Activated T-cell treated with anti-CD3 and anti-CD28 coated beads, Interleukin-2, amount 50 U/mL, for 72 hours (primary cell): ENCODE measurements around the gene SHROOM3. TPM values are rescaled to one million over a fixed set of nuclear protein-coding genes. Genes with fewer than 3 reads are reported as not detected.

Experiments used
- ATAC-seq, 2 donors: fragments of 150-1000 bp; cut with Tn5 transposase; replicated peaks in 1 of 2; 2 replicates each; pipeline ENCODE4 v1.10.0; 2021; ENCODE audit warnings: moderate library complexity in 2 of 2, mild to moderate bottlenecking in 1 of 2
- DNase-seq, 2 donors: peaks; one replicate each; pipeline ENCODE4 v3.0.0; 2021 to 2022; ENCODE audit warnings: mixed read lengths in 1 of 2
- H3K27ac Mint-ChIP-seq: one replicate; pipeline ENCODE4 v1.8.0; 2022; ENCODE audit warnings: mild to moderate bottlenecking, moderate library complexity, mixed read lengths
- H3K27me3 Mint-ChIP-seq: one replicate; pipeline ENCODE4 v1.8.0; 2022; ENCODE audit warnings: low read depth, mixed read lengths
- H3K36me3 Mint-ChIP-seq, 2 donors: one replicate each; pipeline ENCODE4 v1.8.0; 2022; ENCODE audit warnings: mixed read lengths in 2 of 2, mild to moderate bottlenecking in 1 of 2; ENCODE audit not compliant: insufficient read depth in 2 of 2
- H3K4me1 Mint-ChIP-seq: one replicate; pipeline ENCODE4 v1.8.0; 2022; ENCODE audit warnings: low read depth, mixed read lengths
- H3K4me3 Mint-ChIP-seq, 2 donors: one replicate each; pipeline ENCODE4 v1.8.0; 2022; ENCODE audit warnings: mild to moderate bottlenecking in 2 of 2, mixed read lengths in 2 of 2, moderate library complexity in 2 of 2
- H3K9me3 Mint-ChIP-seq, 2 donors: one replicate each; pipeline ENCODE4 v1.8.0; 2022; ENCODE audit warnings: mixed read lengths in 2 of 2
- total RNA-seq, 2 donors: library from RNA; stranded (reverse); gene quantifications; one replicate each; pipeline ENCODE4 v1.2.3, GENCODE V29; 2022

Gene SHROOM3
- total RNA-seq, 2 donors from 2014 or later: 0.09 to 0.10 TPM

GRCh38 chr4:76626686-76627465 is 191.8 kb downstream of the SHROOM3 start:
- Mint-ChIP-seq H3K36me3 (no peaks in the 10 kb centered on the region), H3K27me3 (peaks cover 51% of the 10 kb centered on the region), H3K4me1 (no peaks in the 10 kb centered on the region), H3K9me3 (no peaks in the 10 kb centered on the region), H3K4me3 (no peak overlapping the region), H3K27ac (no peak overlapping the region)
- ATAC-seq: no peak
- DNase-seq: no peak

- H3K27ac Mint-ChIP-seq: no peak overlapping the region
- no peak overlapping the region for H3K4me3 Mint-ChIP-seq
- no peaks in the 10 kb centered on the region for H3K9me3 Mint-ChIP-seq
- no peaks in the 10 kb centered on the region for H3K36me3 Mint-ChIP-seq
- peaks cover 55% of the 10 kb centered on the region for H3K27me3 Mint-ChIP-seq
- no peaks in the 10 kb centered on the region for H3K4me1 Mint-ChIP-seq
- ATAC-seq (no peak), DNase-seq (no peak)
These were observed 193.2 kb downstream of the SHROOM3 start for GRCh38 chr4:76628251-76628650.

- H3K27ac Mint-ChIP-seq: no peak overlapping the region
- H3K36me3 Mint-ChIP-seq: no peaks in the 10 kb centered on the region
- peaks cover 42% of the 10 kb centered on the region for H3K27me3 Mint-ChIP-seq
- no peaks in the 10 kb centered on the region for H3K9me3 Mint-ChIP-seq
- DNase-seq: no peak
- H3K4me3 Mint-ChIP-seq: no peak overlapping the region
- no peak for ATAC-seq
- no peaks in the 10 kb centered on the region for H3K4me1 Mint-ChIP-seq
These were observed 195.7 kb downstream of the SHROOM3 start for GRCh38 chr4:76630741-76631140.

- H3K27ac Mint-ChIP-seq: no peak overlapping the region
These were observed 199.2 kb downstream of the SHROOM3 start for GRCh38 chr4:76634220-76634619.

GRCh38 chr4:76637712-76638361 is 202.8 kb downstream of the SHROOM3 start:
- no peak overlapping the region for H3K4me3 Mint-ChIP-seq
- no peaks in the 10 kb centered on the region for H3K9me3 Mint-ChIP-seq
- H3K36me3 Mint-ChIP-seq: no peaks in the 10 kb centered on the region
- ATAC-seq: no peak
- H3K27ac Mint-ChIP-seq: no peak overlapping the region
- no peak for DNase-seq
- peaks cover 32% of the 10 kb centered on the region for H3K27me3 Mint-ChIP-seq
- no peaks in the 10 kb centered on the region for H3K4me1 Mint-ChIP-seq

More at GRCh38 chr4:76634220-76634619, 199.2 kb downstream of the SHROOM3 start:
- Mint-ChIP-seq H3K9me3 (no peaks in the 10 kb centered on the region), H3K4me1 (no peaks in the 10 kb centered on the region), H3K36me3 (no peaks in the 10 kb centered on the region), H3K27me3 (peaks cover 29% of the 10 kb centered on the region), H3K4me3 (no peak overlapping the region)
- DNase-seq (no peak), ATAC-seq (no peak)

GRCh38 chr4:76639288-76639687 is 204.3 kb downstream of the SHROOM3 start:
- Mint-ChIP-seq H3K9me3 (no peaks in the 10 kb centered on the region), H3K4me1 (no peaks in the 10 kb centered on the region), H3K27ac (no peak overlapping the region), H3K36me3 (no peaks in the 10 kb centered on the region), H3K27me3 (peaks cover 32% of the 10 kb centered on the region), H3K4me3 (no peak overlapping the region)
- ATAC-seq (no peak), DNase-seq (no peak)

- Mint-ChIP-seq H3K36me3 (no peaks in the 10 kb centered on the region), H3K9me3 (no peaks in the 10 kb centered on the region), H3K27me3 (peaks cover 35% of the 10 kb centered on the region), H3K4me3 (no peak overlapping the region), H3K4me1 (no peaks in the 10 kb centered on the region), H3K27ac (no peak overlapping the region)
- ATAC-seq: no peak
- DNase-seq: no peak
These were observed 205.4 kb downstream of the SHROOM3 start for GRCh38 chr4:76640353-76640910.

- DNase-seq (no peak), ATAC-seq (no peak)
- H3K9me3 Mint-ChIP-seq: no peaks in the 10 kb centered on the region
- H3K4me1 Mint-ChIP-seq: no peaks in the 10 kb centered on the region
- no peaks in the 10 kb centered on the region for H3K36me3 Mint-ChIP-seq
- H3K27ac Mint-ChIP-seq: no peak overlapping the region
- no peak overlapping the region for H3K4me3 Mint-ChIP-seq
- H3K27me3 Mint-ChIP-seq: peaks cover 43% of the 10 kb centered on the region
These were observed 206.3 kb downstream of the SHROOM3 start for GRCh38 chr4:76641351-76641750.

GRCh38 chr4:76641758-76642157 is 206.7 kb downstream of the SHROOM3 start:
- Mint-ChIP-seq H3K4me3 (no peak overlapping the region), H3K27ac (no peak overlapping the region), H3K27me3 (peaks cover 47% of the 10 kb centered on the region), H3K9me3 (no peaks in the 10 kb centered on the region), H3K36me3 (no peaks in the 10 kb centered on the region), H3K4me1 (no peaks in the 10 kb centered on the region)
- ATAC-seq: no peak
- DNase-seq: no peak

GRCh38 chr4:76644831-76645485 is 209.9 kb downstream of the SHROOM3 start:
- Mint-ChIP-seq H3K27ac (no peak overlapping the region), H3K9me3 (no peaks in the 10 kb centered on the region), H3K4me1 (no peaks in the 10 kb centered on the region), H3K4me3 (no peak overlapping the region), H3K27me3 (peaks cover 51% of the 10 kb centered on the region), H3K36me3 (peaks cover 0 to 2% of the 10 kb centered on the region in 2 donors)
- DNase-seq (no peak), ATAC-seq (no peak)

GRCh38 chr4:76649086-76649485 is 214.1 kb downstream of the SHROOM3 start:
- no peak for ATAC-seq
- Mint-ChIP-seq H3K4me3 (no peak overlapping the region), H3K27me3 (peaks cover 29% of the 10 kb centered on the region), H3K4me1 (no peaks in the 10 kb centered on the region), H3K36me3 (peaks cover 0 to 2% of the 10 kb centered on the region in 2 donors), H3K9me3 (peaks cover 0 to 2% of the 10 kb centered on the region in 2 donors), H3K27ac (no peak overlapping the region)
- no peak for DNase-seq

- Mint-ChIP-seq H3K36me3 (peaks cover 0 to 2% of the 10 kb centered on the region in 2 donors), H3K27ac (no peak overlapping the region), H3K9me3 (peaks cover 0 to 2% of the 10 kb centered on the region in 2 donors), H3K4me3 (no peak overlapping the region), H3K4me1 (no peaks in the 10 kb centered on the region), H3K27me3 (peaks cover 17% of the 10 kb centered on the region)
- ATAC-seq (no peak), DNase-seq (no peak)
These were observed 216.6 kb downstream of the SHROOM3 start for GRCh38 chr4:76651616-76652015.

- H3K4me3 Mint-ChIP-seq: no peak overlapping the region
- DNase-seq: no peak
- H3K36me3 Mint-ChIP-seq: peaks cover 0 to 2% of the 10 kb centered on the region in 2 donors
- peaks cover 0 to 2% of the 10 kb centered on the region in 2 donors for H3K9me3 Mint-ChIP-seq
- no peak overlapping the region for H3K27ac Mint-ChIP-seq
- peaks cover 13% of the 10 kb centered on the region for H3K27me3 Mint-ChIP-seq
- no peak for ATAC-seq
- H3K4me1 Mint-ChIP-seq: no peaks in the 10 kb centered on the region
These were observed 217.4 kb downstream of the SHROOM3 start for GRCh38 chr4:76652389-76652788.
